Middle frontal gyrus (tissue), 1 donor: Measurements from ENCODE around the gene CCDC66.
"Not testable (repeated sequence)": the region's sequence is repeated elsewhere in the genome, so short reads cannot be mapped to it uniquely, and the experiment has no call there.

Experiments
- DNase-seq: peaks from one replicate; pipeline ENCODE4 v3.0.0-alpha.2; 2015; ENCODE audit warnings: low spot score; ENCODE audit errors: extremely low spot score

CCDC66 gene

GRCh38 chr3:56556908-56557830 lies at the start of gene CCDC66:
Gene CCDC66 (plus strand): TSS chr3:56557175. CDS start chr3:56557243, 68 bp downstream.
- peak; percentile 86 for DNase-seq

- no peak for DNase-seq
These were observed 37.3 kb upstream of the CCDC66 start for GRCh38 chr3:56519641-56520040.

- no peak for DNase-seq
These were observed 34.6 kb upstream of the CCDC66 start for GRCh38 chr3:56522374-56522773.

- DNase-seq, result no peak
These were observed 31.7 kb upstream of the CCDC66 start for GRCh38 chr3:56525291-56525690.

- DNase-seq, result no peak
These were observed 20.2 kb upstream of the CCDC66 start for GRCh38 chr3:56536735-56537134.

- no peak for DNase-seq
These were observed 9.5 kb upstream of the CCDC66 start for GRCh38 chr3:56547486-56547885.

- no peak for DNase-seq
These were observed 826 bp downstream of the CCDC66 start for GRCh38 chr3:56557831-56558170.

- no peak for DNase-seq
These were observed 16.5 kb downstream of the CCDC66 start for GRCh38 chr3:56573501-56573900.

- DNase-seq, result not testable (repeated sequence)
These were observed 25.0 kb downstream of the CCDC66 start for GRCh38 chr3:56581941-56582340.

- not testable (repeated sequence) for DNase-seq
These were observed 27.3 kb downstream of the CCDC66 start for GRCh38 chr3:56584275-56584674.

GRCh38 chr3:56590814-56591213 lies 33.8 kb downstream of the CCDC66 start:
- no peak for DNase-seq

- DNase-seq, result no peak
These were observed 34.3 kb downstream of the CCDC66 start for GRCh38 chr3:56591262-56591661.

- no peak for DNase-seq
These were observed 36.6 kb downstream of the CCDC66 start for GRCh38 chr3:56593455-56594158.

- DNase-seq, result no peak
These were observed 39.2 kb downstream of the CCDC66 start for GRCh38 chr3:56595975-56596840.

- DNase-seq, result not testable (repeated sequence)
These were observed 51.5 kb downstream of the CCDC66 start for GRCh38 chr3:56608479-56608878.

- DNase-seq, result no peak
These were observed 53.8 kb downstream of the CCDC66 start for GRCh38 chr3:56610669-56611335.

- no peak for DNase-seq
These were observed 54.4 kb downstream of the CCDC66 start for GRCh38 chr3:56611364-56611763.

GRCh38 chr3:56612146-56612545 lies 55.2 kb downstream of the CCDC66 start:
- DNase-seq, result no peak

GRCh38 chr3:56613016-56613415 lies 56.0 kb downstream of the CCDC66 start:
- no peak for DNase-seq

GRCh38 chr3:56616478-56617006 lies 59.6 kb downstream of the CCDC66 start:
- no peak for DNase-seq

- no peak for DNase-seq
These were observed 63.4 kb downstream of the CCDC66 start for GRCh38 chr3:56620371-56620770.
